SKM-1 treated with dmso at 0.1 percent for 144 hours (cell line): ENCODE measurements around the gene IMPDH1.

Experiments
- DNase-seq: peaks from one replicate; lab custom pipeline; 2025; ENCODE audit not compliant: unreplicated experiment; lab: John Stamatoyannopoulos, UW

The IMPDH1 gene

DNA sequence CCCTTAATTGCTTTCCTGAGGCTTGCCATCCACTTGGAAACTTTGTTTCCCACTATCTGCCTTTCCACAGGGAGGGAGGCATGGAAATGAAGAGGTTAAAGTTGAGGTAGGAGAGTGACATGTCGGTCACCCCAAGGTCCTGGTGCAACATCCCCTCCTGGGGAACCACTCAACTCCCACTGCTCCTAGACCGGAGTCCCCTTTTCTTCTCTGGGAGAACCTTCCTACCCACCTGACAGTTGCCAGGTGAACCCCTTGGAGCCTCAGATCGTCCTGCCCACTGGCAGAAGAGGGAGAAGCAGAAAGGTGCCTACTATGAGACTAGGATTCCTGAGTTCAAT is 21.7 kb downstream of the IMPDH1 start:
- DNase-seq: peak; percentile 18

DNA sequence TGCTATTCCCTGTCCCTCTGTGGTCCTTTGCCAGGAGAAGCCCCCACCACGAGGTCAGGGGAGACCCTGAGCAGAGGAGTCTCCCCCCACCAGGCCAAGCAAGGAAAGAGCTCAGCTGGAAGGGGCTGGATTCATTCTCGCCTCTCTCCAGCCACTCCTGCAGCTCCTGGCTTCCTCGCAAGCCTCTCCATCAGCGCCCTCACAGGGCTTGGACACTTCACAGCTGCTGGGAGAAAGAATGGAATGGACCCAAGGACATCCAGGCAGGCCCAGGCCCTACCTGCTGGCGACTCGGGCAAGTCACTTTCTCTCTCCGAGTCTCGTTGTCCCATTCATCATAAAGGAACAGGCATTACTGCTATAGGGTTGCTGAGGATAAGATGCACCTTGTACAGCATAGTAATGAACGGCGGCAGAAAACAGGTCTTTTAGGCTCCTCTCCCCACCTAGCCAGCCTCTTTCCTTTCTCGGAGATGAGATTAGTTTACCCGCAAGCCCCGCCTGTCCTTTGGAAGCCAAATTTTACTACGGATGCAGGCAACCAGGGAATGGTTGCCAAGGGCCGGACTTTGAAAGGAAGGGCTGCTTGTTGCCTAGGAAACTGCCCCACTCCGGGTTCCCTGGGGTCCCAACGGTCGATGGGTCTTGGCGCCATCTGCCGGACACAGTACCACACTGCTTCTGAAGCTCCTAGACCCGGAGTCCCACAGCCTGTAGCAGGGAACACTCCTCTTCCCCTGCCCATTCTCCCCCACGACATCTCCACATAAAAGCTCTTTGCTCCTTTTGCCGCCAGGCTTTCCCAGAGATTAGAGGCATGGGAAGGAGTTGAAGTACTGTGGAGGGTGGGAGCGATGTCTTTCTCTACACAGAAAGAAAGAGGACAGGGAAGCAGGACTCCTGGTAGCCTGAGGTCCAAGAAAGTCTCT is 22.3 kb downstream of the IMPDH1 start:
- peak; percentile 79 for DNase-seq

DNA sequence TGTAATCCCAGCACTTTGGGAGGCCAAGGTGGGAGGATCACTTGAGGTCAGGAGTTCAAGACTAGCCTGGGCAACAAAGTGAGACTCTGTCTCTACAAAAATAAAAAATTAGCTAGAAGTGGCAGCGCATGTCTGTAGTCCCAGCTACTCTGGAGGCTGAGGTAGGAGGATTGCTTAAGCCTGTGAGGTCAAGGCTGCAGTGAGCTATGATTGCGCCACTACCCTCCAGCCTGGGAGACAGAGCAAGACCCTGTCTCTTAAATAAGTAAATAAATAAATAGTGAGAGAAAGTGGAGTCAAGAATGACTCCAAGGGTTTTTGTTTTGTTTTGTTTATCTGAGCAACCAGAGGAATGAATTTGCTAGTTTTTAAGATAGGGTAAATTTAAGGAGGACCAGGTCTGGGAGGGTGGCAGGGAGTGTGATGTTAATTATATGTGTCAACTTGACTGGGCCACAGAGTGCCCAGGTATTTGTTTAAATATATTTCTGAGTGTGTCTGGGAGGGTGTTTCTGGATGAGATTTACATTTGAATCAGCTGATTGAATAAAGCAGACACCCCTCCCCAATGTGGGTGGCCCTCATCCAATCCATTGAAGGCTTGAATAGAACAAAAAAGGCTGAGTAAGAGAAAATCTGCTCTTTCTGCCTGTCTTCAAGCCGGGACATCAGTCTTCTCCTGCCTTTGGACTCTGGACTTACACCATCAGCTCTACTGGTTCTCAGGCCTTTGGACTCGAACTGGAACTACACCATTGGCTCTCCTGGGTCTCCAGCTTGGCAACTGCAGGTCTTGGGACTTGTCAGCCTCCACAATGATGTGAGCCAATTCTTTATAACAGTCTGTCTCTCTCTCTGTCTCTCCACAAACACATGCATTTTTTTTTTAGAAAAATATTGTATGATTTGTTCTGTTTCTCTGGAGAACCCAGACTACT is 23.5 kb downstream of the IMPDH1 start:
- DNase-seq: peak; percentile 29

DNA sequence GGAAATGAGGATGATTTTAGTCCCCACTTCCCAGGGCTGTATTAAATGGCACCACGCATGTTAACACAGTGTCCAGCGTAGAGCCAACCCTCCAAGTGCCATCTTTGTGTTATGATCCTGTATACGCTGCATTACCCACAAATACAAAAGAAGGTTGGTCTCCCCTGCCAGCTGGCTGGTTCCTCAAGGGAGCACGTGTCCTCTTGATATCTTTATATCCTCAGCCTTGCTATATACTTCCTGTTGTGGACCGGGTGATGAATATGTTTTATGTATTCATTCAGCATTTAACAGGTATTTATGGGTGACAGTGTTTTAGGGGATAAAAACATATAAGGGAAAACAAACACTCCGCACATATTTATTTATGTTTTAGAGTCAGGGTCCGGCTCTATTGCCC is 25.1 kb downstream of the IMPDH1 start:
- DNase-seq: no peak

DNA sequence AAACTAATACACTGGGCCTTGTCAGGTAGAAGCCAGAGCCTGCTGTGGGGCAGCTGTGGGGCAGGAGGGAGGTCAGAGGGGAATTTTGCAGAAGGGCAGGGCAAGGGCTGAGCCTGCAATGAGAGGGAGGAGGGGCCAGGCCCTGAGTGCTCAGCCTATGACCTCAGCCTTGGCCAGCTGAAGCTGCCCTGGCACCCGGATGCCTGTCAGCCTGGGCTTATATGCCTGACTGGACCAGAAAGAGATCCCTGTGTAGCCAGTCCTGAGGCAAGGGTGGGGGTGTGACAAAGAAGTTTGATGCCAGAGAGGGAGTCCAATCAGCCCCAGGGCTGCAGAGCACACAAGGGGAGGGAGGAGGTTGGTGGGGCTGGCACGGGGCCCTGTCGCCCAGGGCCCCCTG is 26.0 kb downstream of the IMPDH1 start:
- DNase-seq: no peak

DNA sequence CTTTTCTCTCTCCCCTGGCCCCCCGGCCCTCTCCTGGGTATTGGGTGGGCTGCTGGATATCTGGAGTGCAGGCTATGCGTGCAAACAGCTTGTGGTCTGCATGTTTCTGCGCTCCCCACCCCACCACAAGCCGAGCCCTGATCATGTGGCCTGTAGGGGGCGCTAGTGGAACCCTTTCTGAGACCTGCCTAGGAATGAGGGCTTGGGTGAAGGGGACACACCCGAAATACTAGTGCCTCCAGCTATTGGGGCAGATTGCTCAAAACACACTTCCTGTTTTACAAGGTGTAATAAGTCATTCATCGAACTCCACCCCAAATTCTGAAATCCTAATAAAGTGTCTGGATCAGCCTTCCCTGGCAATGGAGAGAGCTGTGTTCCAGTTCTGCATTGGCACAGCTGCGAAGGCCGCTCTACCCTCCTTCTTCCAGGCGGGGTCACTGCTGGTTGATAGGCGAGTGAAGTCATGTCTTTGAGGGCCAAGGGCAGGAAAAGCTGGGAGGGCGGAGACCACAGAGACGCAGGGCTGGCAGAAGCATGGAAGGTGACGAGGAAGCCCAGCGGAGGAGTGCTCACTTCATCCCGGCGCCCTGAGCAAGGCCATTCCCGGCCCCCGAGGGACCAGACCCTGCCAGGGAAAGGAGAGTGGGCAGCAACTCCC is 28.5 kb downstream of the IMPDH1 start:
- DNase-seq: peak; percentile 72

DNA sequence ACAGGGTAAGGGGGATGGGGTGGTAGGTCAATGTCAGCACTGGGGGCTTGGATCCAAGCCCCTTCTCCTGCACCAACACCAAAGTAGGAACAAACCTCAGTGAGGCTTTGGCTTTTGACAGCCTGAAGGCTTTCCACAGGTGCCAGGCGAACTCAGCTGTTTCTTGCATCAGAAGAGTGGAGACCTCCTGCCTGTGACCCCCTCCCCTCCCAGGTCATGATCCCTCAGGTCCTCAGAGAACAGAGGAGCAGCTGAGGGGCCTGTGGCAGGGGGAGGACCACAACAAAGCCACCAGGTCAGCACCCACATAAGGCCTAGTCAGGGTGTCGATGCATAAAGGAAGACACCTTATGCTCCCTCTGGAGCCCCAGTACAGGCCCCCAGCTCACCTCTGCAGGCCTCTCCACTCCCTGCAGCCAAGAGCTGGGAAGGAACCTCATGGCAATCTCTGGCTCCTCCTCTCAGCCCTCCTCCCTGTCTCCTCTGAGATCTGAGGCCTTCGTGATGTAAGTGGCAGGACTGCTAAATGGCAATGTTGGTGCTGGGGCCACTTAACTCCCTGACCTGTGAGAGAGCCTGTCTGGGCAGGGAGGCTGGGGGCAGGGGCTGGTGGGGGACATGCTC is 29.2 kb downstream of the IMPDH1 start:
- no peak for DNase-seq

DNA sequence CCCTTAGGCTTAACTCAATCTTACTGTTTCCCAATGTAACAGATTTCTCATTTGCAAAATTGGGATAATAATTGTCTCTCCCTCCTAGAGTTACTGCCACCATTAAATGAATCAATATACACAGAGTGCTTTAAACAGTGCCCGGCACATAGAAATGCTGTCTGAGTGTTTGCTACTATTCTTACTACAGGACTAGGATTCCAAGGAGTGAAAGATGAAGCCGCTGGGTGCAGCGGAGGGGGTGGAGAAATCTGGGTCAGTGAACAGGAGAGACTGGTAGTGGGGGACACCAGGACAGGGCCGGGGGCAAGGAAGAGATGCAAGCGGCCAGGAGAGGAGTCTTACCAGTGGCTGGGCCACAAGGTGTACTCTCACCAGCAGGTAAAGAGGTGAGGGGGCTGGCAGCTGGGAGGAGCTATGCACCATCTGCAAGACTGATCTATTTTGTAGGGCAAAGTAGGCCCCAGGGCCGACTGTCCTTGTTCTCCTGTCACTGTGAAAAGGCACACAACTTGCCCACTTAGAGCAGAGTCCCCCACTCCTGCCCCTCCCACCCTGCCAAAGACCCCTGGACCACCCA is 29.8 kb downstream of the IMPDH1 start:
- DNase-seq: no peak

DNA sequence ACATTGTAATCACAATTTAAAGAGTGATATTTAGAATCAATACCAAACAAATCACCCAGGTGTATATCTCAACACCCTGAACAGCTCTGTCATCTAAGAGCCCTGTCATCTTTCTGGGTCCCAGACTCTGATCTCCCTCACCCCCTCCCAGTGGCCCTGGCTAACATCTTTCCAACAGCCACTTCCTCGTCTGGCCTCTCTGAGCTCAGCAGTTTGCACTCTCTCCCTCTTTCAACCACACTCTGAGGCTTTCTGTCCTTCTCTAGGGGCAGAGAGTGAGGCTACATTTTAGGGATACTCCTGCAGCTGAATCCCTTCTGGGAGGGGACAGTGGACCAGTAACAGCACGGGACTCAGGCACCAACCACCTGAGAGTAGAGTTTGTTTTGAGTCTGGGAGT is 31.1 kb downstream of the IMPDH1 start:
- DNase-seq: peak; percentile 32

DNA sequence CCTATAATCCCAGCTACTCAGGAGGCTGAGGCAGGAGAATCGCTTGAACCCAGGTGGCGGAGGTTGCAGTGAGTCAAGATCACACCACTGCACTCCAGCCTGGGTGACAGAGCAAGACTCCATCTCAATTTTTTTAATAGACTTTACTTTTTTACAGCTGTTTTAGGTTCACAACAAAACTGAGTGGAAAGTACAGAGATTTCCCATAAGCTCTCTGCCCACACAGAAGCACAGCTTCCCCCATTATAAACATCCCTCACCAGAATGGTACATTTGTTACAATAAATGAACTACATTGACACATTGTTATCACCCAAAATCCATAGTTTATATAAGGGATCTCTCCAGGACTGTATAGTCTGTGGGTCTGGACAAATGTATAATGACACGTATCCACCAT is 33.7 kb downstream of the IMPDH1 start:
- DNase-seq: no peak

DNA sequence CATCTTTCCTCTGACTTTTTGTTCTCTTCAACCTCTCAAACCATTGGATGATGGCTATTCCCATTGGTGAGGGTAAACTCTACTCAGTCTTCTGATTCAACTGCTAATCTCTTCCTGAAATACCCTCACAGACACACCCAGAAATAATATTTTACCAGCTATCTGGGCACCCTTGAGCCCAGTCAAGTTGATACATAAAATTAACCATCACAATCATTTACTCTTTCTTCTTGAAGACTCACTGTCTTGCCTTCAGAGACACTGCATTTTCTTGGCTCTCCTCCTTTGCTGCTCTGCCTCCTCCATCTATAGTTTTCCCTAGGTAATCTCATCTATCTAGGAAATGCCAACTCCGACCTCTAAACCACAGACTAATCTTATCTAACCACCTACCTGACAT is 35.7 kb downstream of the IMPDH1 start:
- no peak for DNase-seq

DNA sequence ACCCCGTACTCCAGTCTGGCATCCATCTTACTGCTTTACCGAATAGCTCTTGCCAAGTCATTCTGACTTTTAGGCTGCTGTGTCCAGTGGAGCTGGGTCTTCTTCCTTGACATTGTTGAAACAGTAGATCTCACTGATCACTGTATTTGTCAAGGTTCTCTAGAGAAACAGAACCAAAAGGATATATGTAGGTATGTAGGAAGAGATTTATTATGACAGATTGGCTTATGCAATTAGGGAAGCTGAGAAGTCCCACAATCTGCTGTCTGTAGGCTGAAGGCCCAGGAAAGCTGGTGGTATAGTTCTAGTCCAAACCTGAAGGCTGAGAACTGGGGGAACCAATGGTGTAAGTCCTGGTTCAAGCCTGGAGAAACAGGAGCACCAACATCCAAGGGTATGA is 36.2 kb downstream of the IMPDH1 start:
- no peak for DNase-seq

DNA sequence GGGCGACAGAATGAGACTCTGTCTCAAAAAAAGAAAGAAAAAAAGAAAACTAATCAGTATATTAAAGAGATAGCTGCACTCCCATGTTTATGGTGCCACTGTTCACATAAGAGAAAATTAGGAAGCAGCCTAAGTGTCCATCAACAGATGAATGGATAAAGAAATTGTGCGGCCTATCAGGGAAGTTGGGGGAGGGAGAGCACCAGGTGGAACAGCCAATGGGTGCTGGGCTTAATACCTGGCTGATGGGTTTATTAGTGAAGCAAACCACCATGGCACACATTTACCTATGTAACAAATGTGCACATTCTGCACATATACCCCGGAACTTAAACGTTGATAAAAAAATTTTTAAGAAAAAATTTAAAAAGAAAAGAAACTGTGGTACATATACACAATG is 39.3 kb downstream of the IMPDH1 start:
- no peak for DNase-seq

DNA sequence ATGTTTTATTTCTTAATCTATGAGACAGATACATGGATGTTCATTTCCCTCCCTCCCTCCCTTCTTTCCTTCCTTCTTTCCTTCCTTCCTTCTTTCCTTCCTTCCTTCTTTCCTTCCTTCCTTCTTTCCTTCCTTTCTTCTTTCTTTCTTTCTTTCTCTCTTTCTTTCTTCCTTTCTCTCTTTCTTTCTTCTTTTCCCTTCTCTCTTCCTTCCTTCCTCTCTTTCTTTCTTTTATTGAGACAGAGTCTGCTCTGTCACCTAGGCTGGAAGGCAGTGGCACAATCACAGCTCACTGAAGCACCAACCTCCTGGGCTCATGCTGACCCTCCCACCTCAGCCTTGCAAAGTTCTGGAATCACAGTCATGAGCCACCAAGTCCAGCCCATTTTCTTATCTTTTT is 42.8 kb downstream of the IMPDH1 start:
- DNase-seq: no peak

DNA sequence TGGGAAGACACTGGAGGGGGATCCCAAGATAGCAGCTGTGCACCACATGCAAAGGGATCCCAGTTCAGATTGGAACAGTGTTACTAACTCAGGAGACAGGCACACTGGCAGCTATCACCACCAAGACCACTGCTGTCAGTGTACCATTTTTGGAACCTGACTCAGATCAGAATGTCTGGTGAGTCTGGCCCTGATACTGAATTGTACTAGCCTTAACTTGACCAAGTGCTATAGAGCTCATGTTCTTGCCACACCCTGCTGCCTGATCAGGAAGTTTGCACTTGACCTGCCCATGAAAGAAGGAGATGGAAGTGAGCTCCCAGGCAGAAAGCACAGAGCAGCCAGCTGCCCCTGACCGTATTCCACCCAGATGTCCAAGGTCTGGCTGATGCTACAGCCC is 43.5 kb downstream of the IMPDH1 start:
- DNase-seq: no peak

DNA sequence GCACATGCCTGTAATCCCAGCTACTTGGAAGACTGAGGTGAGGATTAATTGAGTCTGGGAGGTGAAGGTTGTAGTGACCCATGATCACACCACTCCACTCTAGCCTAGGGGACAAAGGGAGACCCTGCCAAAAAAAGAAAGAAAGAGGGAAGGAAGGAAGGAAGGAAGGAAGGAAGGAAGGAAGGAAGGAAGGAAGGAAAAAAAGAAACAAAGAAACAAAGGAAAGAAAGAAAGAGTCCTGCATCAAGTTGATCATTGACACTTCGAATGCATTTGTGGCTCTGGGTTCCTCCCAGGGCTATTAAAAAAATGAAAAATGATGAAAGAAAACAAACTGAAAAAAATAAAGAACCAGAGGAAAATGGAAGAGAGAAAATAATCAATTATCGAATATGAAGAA is 44.4 kb downstream of the IMPDH1 start:
- DNase-seq: no peak

DNA sequence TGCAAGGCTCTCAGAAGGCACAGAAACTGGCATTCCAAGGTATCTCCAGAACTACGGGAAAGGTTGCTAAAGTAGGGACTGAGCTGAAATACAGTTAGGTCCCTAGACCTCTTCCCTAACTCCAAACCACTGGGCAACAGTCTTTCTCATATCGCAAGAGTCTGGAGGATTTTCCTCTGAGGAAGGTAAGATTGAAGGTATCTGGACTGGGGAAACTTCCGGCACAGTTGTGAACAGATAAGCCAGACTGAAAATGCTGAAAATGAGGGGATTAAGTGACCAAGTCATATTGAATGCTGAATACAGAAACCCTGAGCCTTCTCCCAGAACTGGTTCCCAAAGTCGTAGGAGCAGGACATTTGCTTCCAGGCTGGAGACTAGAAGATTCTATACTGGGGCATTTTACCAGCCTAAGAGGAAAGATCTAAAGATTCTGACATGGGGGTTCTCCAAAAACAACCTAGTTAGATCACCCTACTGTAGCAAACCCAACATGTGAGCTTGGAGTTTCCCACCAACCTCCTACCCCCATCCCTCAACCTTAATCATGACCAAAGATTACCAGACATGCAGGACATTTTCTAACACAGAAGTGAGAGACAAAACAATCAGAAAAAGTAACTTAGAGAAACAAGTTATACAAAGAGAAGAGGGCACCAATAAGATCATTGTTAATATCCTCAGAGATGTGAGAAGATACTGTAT is 45.5 kb downstream of the IMPDH1 start:
- DNase-seq: no peak

DNA sequence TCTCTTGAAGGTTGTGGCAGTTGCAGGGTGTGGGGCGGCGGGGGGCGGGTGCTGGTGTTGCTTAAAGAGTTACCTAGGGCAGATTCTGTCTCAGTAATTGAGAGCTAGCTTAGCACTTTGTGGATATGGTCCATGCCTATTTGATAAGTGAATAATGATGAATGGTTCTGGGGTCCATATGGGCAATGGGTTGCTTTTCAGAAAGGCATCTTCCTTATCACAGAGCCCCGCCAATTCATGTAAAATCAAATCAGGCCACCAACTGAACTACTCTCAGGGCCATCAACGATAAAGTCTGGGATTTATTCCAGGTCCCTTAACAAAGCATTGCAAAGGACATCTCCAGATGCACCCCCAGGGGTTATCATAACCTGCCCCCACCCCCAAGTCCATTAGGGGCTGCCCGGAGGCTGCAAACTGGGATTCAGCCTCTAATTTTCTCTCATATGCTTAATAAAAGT is 46.5 kb downstream of the IMPDH1 start:
- DNase-seq: no peak

DNA sequence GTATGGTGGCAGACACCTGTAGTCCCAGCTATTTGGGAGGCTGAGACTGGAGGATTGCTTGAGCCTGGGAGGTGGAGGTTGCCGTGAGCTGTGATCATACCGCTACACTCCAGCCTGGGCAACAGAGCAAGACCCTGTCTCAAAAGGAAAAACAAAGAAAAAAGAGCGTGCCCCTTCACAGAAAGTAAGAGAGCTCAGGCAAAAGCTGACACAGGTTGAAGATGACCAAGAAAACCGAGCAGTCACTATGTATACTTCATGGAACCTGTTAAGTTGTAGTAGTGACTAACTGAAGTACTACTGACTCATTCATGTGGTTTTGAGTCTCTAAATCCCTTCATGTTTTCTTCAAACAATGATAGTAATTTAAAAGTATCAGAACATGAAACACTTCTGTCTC is 47.1 kb downstream of the IMPDH1 start:
- DNase-seq: no peak
